Uterus (tissue), 4 donors: ENCODE measurements around the gene NPR2. TPM values are rescaled to one million over a fixed set of nuclear protein-coding genes. Genes with fewer than 3 reads are reported as not detected.

Source experiments
- DNase-seq, 2 donors: peaks; one replicate each; pipeline ENCODE4 v3.0.0-alpha.2; 2019 to 2020
- H3K27ac ChIP-seq, 2 donors: fragments of 200-600 bp; sonication (generic); 1 replicate in 1 of 2; 2 replicates in 1 of 2; pipeline ENCODE4 v1.5.1; 2016 to 2018
- H3K27me3 ChIP-seq, 2 donors: fragments of 200-600 bp; sonication (generic); one replicate each; pipeline ENCODE4 v1.5.1; 2018 to 2019; ENCODE audit warnings: control low read depth in 1 of 2
- H3K36me3 ChIP-seq, 2 donors: fragments of 200-600 bp; sonication (generic); one replicate each; pipeline ENCODE4 v1.5.1; 2019; ENCODE audit warnings: control low read depth in 1 of 2
- H3K4me1 ChIP-seq, 2 donors: fragments of 200-600 bp; sonication (generic); one replicate each; pipeline ENCODE4 v1.5.1; 2018 to 2019; ENCODE audit warnings: control low read depth in 1 of 2
- H3K4me3 ChIP-seq, 2 donors: fragments of 200-600 bp; sonication (generic); 1 replicate in 1 of 2; 2 replicates in 1 of 2; pipeline ENCODE4 v1.5.1; 2018 to 2019; ENCODE audit warnings: mild to moderate bottlenecking in 1 of 2
- H3K9me3 ChIP-seq, 2 donors: fragments of 200-600 bp; sonication (generic); one replicate each; pipeline ENCODE4 v1.5.1; 2019; ENCODE audit warnings: control low read depth in 1 of 2
- POLR2A ChIP-seq, 2 donors: fragments of 450-650 bp; IDR thresholded peaks; one replicate each; pipeline ENCODE4 v1.6.1; 2016; ENCODE audit warnings: antibody characterized with exemption in 2 of 2, mild to moderate bottlenecking in 1 of 2, moderate library complexity in 1 of 2
- intact Hi-C: fragments of 100-400 bp; cut with DNase I; formaldehyde crosslinking; loops from one replicate; pipeline ENCODE4 v1.15.1; 2023; ENCODE audit warnings: low total_unique reads
- total RNA-seq, 4 donors: library from RNA; depleted of rRNA in 3 of 4; stranded (reverse); fragments of >200 nt in 3 of 4; gene quantifications; one replicate each; pipeline versions ENCODE4 v1.1.0 to v1.2.4, GENCODE V29; 2014 to 2023
- TF ChIP-seq, protein P1 (sequence below), 4 experiments: fragments of 200-600 bp in 2 of 4; fragments of 450-650 bp in 2 of 4; sonication (generic) in 2 of 4; IDR thresholded peaks; one replicate each; pipeline ENCODE4 v1.5.1; 2016 to 2019; ENCODE audit warnings: antibody characterized with exemption in 4 of 4, mild to moderate bottlenecking in 2 of 4, moderate library complexity in 1 of 4
- donor health status: DM: yes; HTN: yes; CAD: no.

Gene NPR2
- total RNA-seq, 4 donors from 2014 or later: 3.8 to 70.4 (median 31.7) TPM

DNA sequence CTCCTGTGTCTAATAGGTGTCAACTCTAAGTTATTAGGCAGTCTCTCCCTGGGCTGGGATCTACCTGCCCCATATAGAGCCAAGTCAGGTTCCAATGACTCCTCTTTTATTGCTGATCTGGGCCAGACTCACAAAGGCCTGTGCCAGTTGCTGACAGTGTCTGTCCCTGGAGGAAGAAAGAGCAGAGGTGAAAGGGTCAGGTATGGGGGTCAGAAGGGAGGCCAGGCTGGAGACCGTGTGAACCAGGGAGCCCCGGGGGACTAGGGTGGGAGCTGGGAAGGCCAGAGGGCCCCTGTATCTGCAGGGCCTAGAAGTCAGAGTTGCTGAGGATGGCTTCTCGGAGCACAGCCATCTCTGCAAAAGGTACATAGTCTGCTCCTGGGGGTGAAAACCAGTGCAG, 26.9 kb downstream of the NPR2 start:
- Histone ChIP-seq H3K27me3 (no peaks in the 10 kb centered on the region), H3K9me3 (no peaks in the 10 kb centered on the region), H3K36me3 (no peaks in the 10 kb centered on the region), H3K4me1 (no peaks in the 10 kb centered on the region), H3K27ac (no peak overlapping the region), H3K4me3 (no peak overlapping the region)
- TF ChIP-seq, protein P1, sequence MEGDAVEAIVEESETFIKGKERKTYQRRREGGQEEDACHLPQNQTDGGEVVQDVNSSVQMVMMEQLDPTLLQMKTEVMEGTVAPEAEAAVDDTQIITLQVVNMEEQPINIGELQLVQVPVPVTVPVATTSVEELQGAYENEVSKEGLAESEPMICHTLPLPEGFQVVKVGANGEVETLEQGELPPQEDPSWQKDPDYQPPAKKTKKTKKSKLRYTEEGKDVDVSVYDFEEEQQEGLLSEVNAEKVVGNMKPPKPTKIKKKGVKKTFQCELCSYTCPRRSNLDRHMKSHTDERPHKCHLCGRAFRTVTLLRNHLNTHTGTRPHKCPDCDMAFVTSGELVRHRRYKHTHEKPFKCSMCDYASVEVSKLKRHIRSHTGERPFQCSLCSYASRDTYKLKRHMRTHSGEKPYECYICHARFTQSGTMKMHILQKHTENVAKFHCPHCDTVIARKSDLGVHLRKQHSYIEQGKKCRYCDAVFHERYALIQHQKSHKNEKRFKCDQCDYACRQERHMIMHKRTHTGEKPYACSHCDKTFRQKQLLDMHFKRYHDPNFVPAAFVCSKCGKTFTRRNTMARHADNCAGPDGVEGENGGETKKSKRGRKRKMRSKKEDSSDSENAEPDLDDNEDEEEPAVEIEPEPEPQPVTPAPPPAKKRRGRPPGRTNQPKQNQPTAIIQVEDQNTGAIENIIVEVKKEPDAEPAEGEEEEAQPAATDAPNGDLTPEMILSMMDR (IDR thresholded peaks at IDR 0.05): no peak
- no peak for TF ChIP-seq POLR2A (IDR thresholded peaks at IDR 0.05)
- intact Hi-C loops: loop anchor here (10.0 kb wide), 1 partner anchor 704 kb away; the partner anchor contains the start of gene ATOSB
- DNase-seq: no peak

DNA sequence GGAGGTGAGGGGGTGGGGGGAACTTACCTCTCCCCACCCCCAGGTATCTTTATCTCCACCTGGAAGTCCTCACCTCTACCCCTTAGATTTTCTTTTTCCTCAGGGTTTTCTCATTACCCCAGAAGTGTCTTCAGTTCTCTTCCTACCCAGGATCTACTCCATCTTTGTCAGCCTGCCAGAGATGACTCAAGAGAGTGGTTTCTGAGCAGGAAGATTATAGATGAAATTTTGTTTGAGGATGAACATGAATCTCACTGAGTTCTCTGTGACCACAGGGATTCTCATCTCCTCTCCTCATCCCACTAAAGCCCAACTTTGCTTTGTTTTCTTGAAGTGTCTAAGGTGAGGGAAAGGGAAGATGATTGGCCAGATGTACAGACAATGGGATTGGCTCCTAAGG, 28.7 kb downstream of the NPR2 start:
- no peaks in the 10 kb centered on the region for H3K36me3 ChIP-seq
- intact Hi-C loops: no loop called here
- DNase-seq: no peak

DNA sequence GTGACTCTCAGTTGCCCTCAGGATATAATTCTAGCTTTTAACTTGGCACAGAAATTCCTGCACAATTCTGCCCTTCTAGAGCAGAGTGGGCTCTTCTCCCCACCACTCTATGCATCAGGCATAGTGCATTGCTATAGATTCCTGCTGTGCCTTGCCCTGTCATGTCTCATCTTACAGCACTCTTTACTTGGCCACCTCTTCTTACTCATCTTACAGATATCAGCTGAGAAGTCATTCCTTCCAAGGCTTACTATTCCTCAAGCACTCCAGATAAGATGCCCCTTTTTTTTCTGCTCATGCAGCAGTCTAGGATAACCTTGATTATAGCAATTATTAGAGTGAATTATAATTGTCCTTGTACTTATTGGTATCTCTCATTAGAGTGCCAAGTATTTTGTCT, 31.5 kb downstream of the NPR2 start:
- Histone ChIP-seq H3K4me3 (no peak overlapping the region), H3K36me3 (no peaks in the 10 kb centered on the region), H3K9me3 (no peaks in the 10 kb centered on the region), H3K27ac (no peak overlapping the region), H3K4me1 (no peaks in the 10 kb centered on the region), H3K27me3 (no peaks in the 10 kb centered on the region)
- TF ChIP-seq, protein P1 (IDR thresholded peaks at IDR 0.05): no peak
- TF ChIP-seq POLR2A (IDR thresholded peaks at IDR 0.05): no peak
- intact Hi-C loops: no loop called here
- DNase-seq: no peak

More for the DNA sequence above, 28.7 kb downstream of the NPR2 start:
- Histone ChIP-seq H3K4me3 (no peak overlapping the region), H3K9me3 (no peaks in the 10 kb centered on the region), H3K27me3 (no peaks in the 10 kb centered on the region), H3K27ac (no peak overlapping the region), H3K4me1 (no peaks in the 10 kb centered on the region)
- no peak for TF ChIP-seq POLR2A (IDR thresholded peaks at IDR 0.05)
- TF ChIP-seq, protein P1 (IDR thresholded peaks at IDR 0.05): no peak

DNA sequence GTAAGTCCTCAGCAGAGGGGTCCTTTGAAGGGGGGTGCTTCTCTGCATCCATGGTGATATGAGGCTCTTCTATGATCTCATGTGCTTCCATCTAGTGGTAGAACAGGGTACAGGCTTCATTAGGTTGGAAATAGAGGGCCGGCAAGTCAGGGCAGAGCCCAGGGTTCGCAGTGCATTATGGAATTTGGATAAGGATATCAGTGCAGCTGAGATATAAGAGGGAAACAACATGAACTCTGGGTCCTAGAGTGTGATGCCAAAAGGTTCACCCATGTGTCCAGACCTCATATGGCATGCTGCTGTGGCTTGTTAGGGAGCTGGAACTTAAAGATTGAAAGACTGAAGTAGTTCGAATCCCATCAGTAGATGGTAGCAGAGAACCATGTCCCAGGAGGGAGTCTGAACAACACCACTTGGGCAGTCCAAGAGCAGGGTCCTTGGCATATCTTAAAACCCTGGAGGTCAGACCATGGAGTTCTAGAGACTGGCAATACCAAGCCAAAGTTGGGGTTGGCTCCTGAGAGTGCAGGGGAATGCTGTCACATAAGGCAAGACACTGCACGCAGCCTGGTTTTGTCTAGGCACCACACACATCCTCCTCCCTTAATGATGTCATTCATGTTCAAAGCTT, 34.8 kb downstream of the NPR2 start:
- no peak overlapping the region for H3K4me3 ChIP-seq
- H3K36me3 ChIP-seq: no peaks in the 10 kb centered on the region
- H3K9me3 ChIP-seq: no peaks in the 10 kb centered on the region
- DNase-seq: no peak
- H3K27ac ChIP-seq: no peak overlapping the region
- no peak for TF ChIP-seq POLR2A (IDR thresholded peaks at IDR 0.05)
- TF ChIP-seq, protein P1 (IDR thresholded peaks at IDR 0.05): peak; percentile 63 to 75 (median 67)
- H3K27me3 ChIP-seq: no peaks in the 10 kb centered on the region
- intact Hi-C loops: no loop called here
- no peaks in the 10 kb centered on the region for H3K4me1 ChIP-seq

DNA sequence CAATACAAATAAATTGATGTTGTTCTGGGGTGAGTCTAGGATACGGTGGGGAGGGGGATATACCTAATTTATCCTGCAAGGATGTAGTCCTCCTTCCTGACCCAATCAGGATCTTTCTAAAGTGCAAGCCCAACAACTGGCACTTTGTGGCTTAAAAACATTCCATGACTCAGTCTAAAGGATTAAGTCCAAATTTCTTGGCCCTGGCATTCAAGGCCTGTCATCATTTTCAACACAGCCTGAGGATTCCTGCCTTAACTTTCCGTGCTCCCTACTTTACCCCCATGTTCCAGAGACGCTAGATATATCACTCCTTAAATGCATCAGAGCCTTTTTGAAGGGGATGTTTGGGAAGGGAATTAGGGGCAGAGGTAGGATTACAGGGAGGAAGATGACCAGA, 36.1 kb downstream of the NPR2 start:
- intact Hi-C loops: no loop called here
- Histone ChIP-seq H3K36me3 (no peaks in the 10 kb centered on the region), H3K27ac (no peak overlapping the region), H3K4me3 (no peak overlapping the region), H3K4me1 (no peaks in the 10 kb centered on the region), H3K27me3 (no peaks in the 10 kb centered on the region), H3K9me3 (no peaks in the 10 kb centered on the region)
- DNase-seq: no peak
- TF ChIP-seq, protein P1 (IDR thresholded peaks at IDR 0.05): no peak
- TF ChIP-seq POLR2A (IDR thresholded peaks at IDR 0.05): no peak
